IMR-90 (cell line): Measurements from ENCODE around the gene ACOT9. TPM values are rescaled to one million over a fixed set of nuclear protein-coding genes. Genes with fewer than 3 reads are reported as not detected.
"Not testable (repeated sequence)": the region's sequence is repeated elsewhere in the genome, so short reads cannot be mapped to it uniquely, and the experiment has no call there.

Source experiments
- ATAC-seq: fragments of 200-7000 bp; cut with Tn5 transposase; 2 replicates; pipeline ENCODE4 v1.9.1; 2020; ENCODE audit warnings: low read depth, mild to moderate bottlenecking, moderate library complexity
- BruUV-seq: library from RNA; stranded (reverse); fragments of 400-500 nt; replicated peaks from 2 replicates; lab custom pipeline; 2021; lab: Mats Ljungman, UMichigan
- CTCF ChIA-PET: fragments of 300-600 bp; formaldehyde crosslinking; extraction: SDS; loops from one replicate; lab custom pipeline; 2021; ENCODE audit warnings: antibody characterized with exemption; lab: Yijun Ruan, JAX
- POLR2A ChIA-PET: fragments of 300-600 bp; sonication (Branson Sonifier 250); formaldehyde crosslinking; loops from one replicate; lab custom pipeline; 2022; ENCODE audit warnings: antibody characterized with exemption; ENCODE audit not compliant: unreplicated experiment; lab: Charles Lee
- DNase-seq: peaks from one replicate; pipeline ENCODE4 v3.0.0; 2013
- H2AFZ ChIP-seq: replicated peaks from 2 replicates; pipeline ENCODE3; 2013; ENCODE audit warnings: low read length, mild to moderate bottlenecking; ENCODE audit not compliant: poor library complexity
- H2AK5ac ChIP-seq: 2 replicates; pipeline ENCODE4 v1.6.1; 2013; ENCODE audit warnings: low read depth, low read length, inconsistent platforms
- H2AK9ac ChIP-seq: replicated peaks from 2 replicates; pipeline ENCODE3; 2013; ENCODE audit warnings: mild to moderate bottlenecking, low read depth, low read length, moderate library complexity; ENCODE audit not compliant: poor library complexity
- H2BK120ac ChIP-seq: 2 replicates; pipeline ENCODE4 v1.6.1; 2013; ENCODE audit warnings: low read depth, low read length, inconsistent platforms
- H2BK15ac ChIP-seq: 3 replicates; pipeline ENCODE4 v1.6.1; 2013; ENCODE audit warnings: low read depth, low read length, inconsistent platforms
- H2BK20ac ChIP-seq: 2 replicates; pipeline ENCODE4 v1.6.1; 2013; ENCODE audit warnings: low read depth, mild to moderate bottlenecking, inconsistent platforms, low read length, moderate library complexity
- H2BK5ac ChIP-seq: 2 replicates; pipeline ENCODE4 v1.6.1; 2013; ENCODE audit warnings: mild to moderate bottlenecking, low read depth, low read length, inconsistent platforms; ENCODE audit not compliant: poor library complexity, severe bottlenecking
- H3K14ac ChIP-seq: replicated peaks from 2 replicates; pipeline ENCODE4 v1.6.1; 2013; ENCODE audit warnings: low read depth, low read length, inconsistent platforms
- H3K18ac ChIP-seq: 2 replicates; pipeline ENCODE4 v1.6.1; 2013; ENCODE audit warnings: low read depth, low read length, control low read depth
- H3K23ac ChIP-seq: 2 replicates; pipeline ENCODE4 v1.6.1; 2013; ENCODE audit warnings: low read depth, low read length, inconsistent platforms
- H3K27ac ChIP-seq: 2 replicates; pipeline ENCODE4 v1.5.1; 2013; ENCODE audit warnings: mild to moderate bottlenecking, control low read depth, low read length; ENCODE audit not compliant: insufficient read depth
- H3K27me3 ChIP-seq: 2 replicates; pipeline ENCODE4 v1.6.1; 2013; ENCODE audit warnings: low read length; ENCODE audit not compliant: control insufficient read depth, insufficient read depth
- H3K36me3 ChIP-seq: 2 replicates; pipeline ENCODE4 v1.6.1; 2013; ENCODE audit warnings: low read length, mixed read lengths; ENCODE audit not compliant: control insufficient read depth, insufficient read depth
- H3K4ac ChIP-seq: 2 replicates; pipeline ENCODE4 v1.6.1; 2013; ENCODE audit warnings: low read depth, low read length, inconsistent platforms
- H3K4me1 ChIP-seq: 2 replicates; pipeline ENCODE4 v1.6.1; 2013; ENCODE audit warnings: low read length, mixed read lengths; ENCODE audit not compliant: control insufficient read depth, insufficient read depth
- H3K4me2 ChIP-seq: 2 replicates; pipeline ENCODE4 v1.6.1; 2013; ENCODE audit warnings: low read depth, mild to moderate bottlenecking, control low read depth, low read length, moderate library complexity
- H3K4me3 ChIP-seq: 2 replicates; pipeline ENCODE4 v1.5.1; 2013; ENCODE audit warnings: low read depth, mild to moderate bottlenecking, control low read depth, low read length, moderate library complexity; ENCODE audit not compliant: insufficient read depth
- H3K56ac ChIP-seq: 2 replicates; pipeline ENCODE4 v1.6.1; 2013; ENCODE audit warnings: low read length, inconsistent platforms; ENCODE audit not compliant: insufficient read depth; ENCODE audit errors: extremely low read depth
- H3K79me1 ChIP-seq, 2 experiments: 2 replicates each; pipeline ENCODE4 v1.6.1; 2013; ENCODE audit warnings: low read length in 2 of 2, inconsistent platforms in 1 of 2, low read depth in 1 of 2
- H3K9ac ChIP-seq: 2 replicates; pipeline ENCODE4 v1.6.1; 2013; ENCODE audit warnings: low read depth, low read length, control low read depth
- H3K9me1 ChIP-seq: 2 replicates; pipeline ENCODE4 v1.6.1; 2013; ENCODE audit warnings: low read length, inconsistent platforms; ENCODE audit not compliant: insufficient read depth
- H3K9me3 ChIP-seq: 2 replicates; pipeline ENCODE4 v1.6.1; 2013; ENCODE audit warnings: low read length; ENCODE audit not compliant: control insufficient read depth, insufficient read depth
- H4K20me1 ChIP-seq: 2 replicates; pipeline ENCODE4 v1.6.1; 2013; ENCODE audit warnings: low read length, inconsistent platforms; ENCODE audit not compliant: insufficient read depth
- H4K5ac ChIP-seq: 2 replicates; pipeline ENCODE4 v1.6.1; 2013; ENCODE audit warnings: mild to moderate bottlenecking, low read depth, low read length, control low read depth
- H4K8ac ChIP-seq, 2 experiments: 2 replicates each; pipeline ENCODE4 v1.6.1; 2013; ENCODE audit warnings: low read depth in 2 of 2, low read length in 2 of 2, control low read depth in 1 of 2, inconsistent platforms in 1 of 2
- H4K91ac ChIP-seq: 2 replicates; pipeline ENCODE4 v1.6.1; 2013; ENCODE audit warnings: low read depth, low read length, inconsistent platforms; ENCODE audit not compliant: insufficient read depth
- CHD1 ChIP-seq: IDR thresholded peaks from 2 replicates; pipeline ENCODE4 v1.6.1; 2012; ENCODE audit warnings: low read depth, low read length, improper control_type of control experiment
- FOS ChIP-seq: fragments of 150-350 bp; IDR thresholded peaks from 2 replicates; pipeline ENCODE4 v1.6.1; 2016; ENCODE audit warnings: low read depth, low read length
- MAFK ChIP-seq: IDR thresholded peaks from 2 replicates; pipeline ENCODE4 v1.6.1; 2012; ENCODE audit warnings: low read depth, low read length, improper control_type of control experiment
- MXI1 ChIP-seq: IDR thresholded peaks from 2 replicates; pipeline ENCODE4 v1.6.1; 2012; ENCODE audit warnings: low read depth, mild to moderate bottlenecking, low read length, moderate library complexity, borderline replicate concordance
- RFX5 ChIP-seq: IDR thresholded peaks from 2 replicates; pipeline ENCODE4 v1.8.0; 2012; ENCODE audit warnings: low read depth, mild to moderate bottlenecking, low read length, moderate library complexity
- WGBS, 2 experiments: methylation state at CpG; one replicate each; pipeline versions ENCODE4 v1.1.5 to v1.1.7; 2013; ENCODE audit warnings: missing lambda C conversion rate in 2 of 2; ENCODE audit not compliant: insufficient read length in 1 of 2; ENCODE audit errors: extremely low coverage in 2 of 2; 5-methylcytosine and 5-hydroxymethylcytosine counted together
- dilution Hi-C: fragments of 300-500 bp; cut with HindIII; formaldehyde crosslinking; loops from one replicate; pipeline ENCODE4 v1.14.3; 2018; ENCODE audit warnings: low sequenced_read_pairs; ENCODE audit not compliant: unreplicated experiment
- in situ Hi-C: fragments of 300-500 bp; cut with MboI; formaldehyde crosslinking; loops from 3 replicates; pipeline ENCODE4 v1.14.3; 2019; ENCODE audit warnings: low sequenced_read_pairs, inconsistent platforms, mixed read lengths
- intact Hi-C: fragments of 100-400 bp; cut with micrococcal nuclease; formaldehyde crosslinking; loops from 2 replicates; pipeline ENCODE4 v1.10.0; 2022
- polyA plus RNA-seq, 3 experiments: library from polyadenylated mRNA; depleted of rRNA; stranded (reverse); fragments of >200 nt; gene quantifications; 2 replicates each; pipeline ENCODE4 v1.2.3, GENCODE V29; 2012; ENCODE audit warnings: low replicate concordance in 1 of 3
- total RNA-seq: library from RNA; depleted of rRNA; stranded (reverse); fragments of >200 nt; gene quantifications from 2 replicates; pipeline ENCODE4 v1.2.3, GENCODE V29; 2012

The ACOT9 gene
- total and polyA plus RNA-seq, 2 of the 4 experiments (the other 2 are of a cell fraction) = 43.5 to 47.3 TPM

- Histone ChIP-seq H2AK5ac (no peak overlapping the region), H4K8ac (no peak overlapping the region), H2BK15ac (no peak overlapping the region), H2AFZ (no peak overlapping the region), H3K4me3 (no peak overlapping the region), H4K20me1 (no peaks in the 10 kb centered on the region), H3K4me1 (no peaks in the 10 kb centered on the region), H3K4me2 (no peak overlapping the region), H2AK9ac (no peak overlapping the region), H4K91ac (no peak overlapping the region), H3K23ac (no peak overlapping the region), H3K9me1 (no peaks in the 10 kb centered on the region), H3K9ac (no peak overlapping the region), H2BK5ac (no peak overlapping the region), H3K36me3 (no peaks in the 10 kb centered on the region), H3K4ac (no peak overlapping the region), H3K9me3 (no peaks in the 10 kb centered on the region), H3K79me1 (no peaks in the 10 kb centered on the region), H3K18ac (no peak overlapping the region), H3K27me3 (no peaks in the 10 kb centered on the region), H3K27ac (no peak overlapping the region), H3K56ac (no peak overlapping the region), H2BK20ac (no peak overlapping the region), H3K14ac (no peak overlapping the region), H4K5ac (no peak overlapping the region), H2BK120ac (no peak overlapping the region)
- ATAC-seq = no peak
- dilution Hi-C loops = no loop called here
- intact Hi-C loops = no loop called here
- TF ChIP-seq MXI1 (no peak), RFX5 (no peak), MAFK (no peak), FOS (no peak), CHD1 (no peak)
- in situ Hi-C loops = no loop called here
- CTCF ChIA-PET = no interaction called here
- WGBS, 2 experiments = no CpG with 5 or more reads among the region's 3 CpGs
- no peak for DNase-seq
- POLR2A ChIA-PET = interaction anchor here (0.5 kb wide), 1 partner anchor 11 kb away, joined by 7 read pairs; no protein-coding TSS in a partner anchor
- BruUV-seq = no TSS peak
Measured at GRCh38 chrX:23773601-23774175, 30.6 kb upstream of the ACOT9 start.

- H3K27me3 ChIP-seq, H3K79me1 ChIP-seq, H3K23ac ChIP-seq, H2BK5ac ChIP-seq, CTCF ChIA-PET, dilution Hi-C loops, H2BK20ac ChIP-seq, H3K4me2 ChIP-seq, H3K4ac ChIP-seq, H4K91ac ChIP-seq, intact Hi-C loops, H3K18ac ChIP-seq, H4K5ac ChIP-seq, H4K20me1 ChIP-seq, ATAC-seq, H3K4me1 ChIP-seq, H2BK120ac ChIP-seq, H2AK5ac ChIP-seq, BruUV-seq, H3K36me3 ChIP-seq, DNase-seq, H2AFZ ChIP-seq, H3K9ac ChIP-seq, POLR2A ChIA-PET, in situ Hi-C loops, H3K4me3 ChIP-seq, H2BK15ac ChIP-seq, H3K27ac ChIP-seq, H3K9me3 ChIP-seq, H3K9me1 ChIP-seq, H4K8ac ChIP-seq, H3K14ac ChIP-seq, H3K56ac ChIP-seq, H2AK9ac ChIP-seq: not testable (repeated sequence)
- WGBS, 2 experiments = 76% methylated on average over 3 of the region's 7 CpGs; no CpG with 5 or more reads in 1 of the 2 experiments
Measured at GRCh38 chrX:23771086-23771485, 28.0 kb upstream of the ACOT9 start.
